HepG2 (cell line): Measurements from ENCODE around the gene HNRNPUL2.

Source experiments
- ARNT ChIP-seq: fragments of 450-650 bp; IDR thresholded peaks from 2 replicates; pipeline ENCODE4 v1.6.1; 2017
- ELF4 ChIP-seq: sonication (generic); formaldehyde crosslinking; IDR thresholded peaks from 2 replicates; pipeline ENCODE4 v1.5.0; 2020; ENCODE audit warnings: missing genetic modification reagents, mild to moderate bottlenecking, moderate library complexity, borderline replicate concordance
- HINFP ChIP-seq: sonication (generic); formaldehyde crosslinking; IDR thresholded peaks from 2 replicates; pipeline ENCODE4 v1.4.0; 2020; ENCODE audit warnings: low read depth, mild to moderate bottlenecking, missing genetic modification reagents
- NCOA5 ChIP-seq: sonication (generic); formaldehyde crosslinking; IDR thresholded peaks from 2 replicates; pipeline ENCODE4 v1.4.0; 2020; ENCODE audit warnings: missing genetic modification reagents
- NFE2L2 ChIP-seq: fragments of 150-350 bp; IDR thresholded peaks from 2 replicates; pipeline ENCODE4 v1.6.1; 2014; ENCODE audit warnings: low read length
- POLR2AphosphoS5 ChIP-seq: IDR thresholded peaks from 2 replicates; pipeline ENCODE4 v1.6.1; 2012; ENCODE audit warnings: low read depth, low read length
- SAFB2 ChIP-seq: sonication (generic); formaldehyde crosslinking; IDR thresholded peaks from 2 replicates; pipeline ENCODE4 v1.5.1; 2020; ENCODE audit warnings: missing genetic modification reagents, low read depth, mild to moderate bottlenecking, borderline replicate concordance
- SOX5 ChIP-seq: IDR thresholded peaks from 2 replicates; pipeline ENCODE4 v1.6.1; 2016; ENCODE audit warnings: borderline replicate concordance
- ZBTB20 ChIP-seq: sonication (generic); formaldehyde crosslinking; IDR thresholded peaks from 2 replicates; pipeline ENCODE4 v1.8.1; 2023; ENCODE audit warnings: missing genetic modification reagents, low read depth, mild to moderate bottlenecking, borderline replicate concordance
- ZNF24 ChIP-seq: fragments of 450-650 bp; IDR thresholded peaks from 2 replicates; pipeline ENCODE4 v1.6.1; 2017; ENCODE audit warnings: antibody characterized with exemption, mild to moderate bottlenecking
- ZNF296 ChIP-seq: sonication (generic); formaldehyde crosslinking; conservative IDR thresholded peaks from 2 replicates; pipeline ENCODE4 v1.5.0; 2020; ENCODE audit warnings: mild to moderate bottlenecking, missing genetic modification reagents

DNA sequence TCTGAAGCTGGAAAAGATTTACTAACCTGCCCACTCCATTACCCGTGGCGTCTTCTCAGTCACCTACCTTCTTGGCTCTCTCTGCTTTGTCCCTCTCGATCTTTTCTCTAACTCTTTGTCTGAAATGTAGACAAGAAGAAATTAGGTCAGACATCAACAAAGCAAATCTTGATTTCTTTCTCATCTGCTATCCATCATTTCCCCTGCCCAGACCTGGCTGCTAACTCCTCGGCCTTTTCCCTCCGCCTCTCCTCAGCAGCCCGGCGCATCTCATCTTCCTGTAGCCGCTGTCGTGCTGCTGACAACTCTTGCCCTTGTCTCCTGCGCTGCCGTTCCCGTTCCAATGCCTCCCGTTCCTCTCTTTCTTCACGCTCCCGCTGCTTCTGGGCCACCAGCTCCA lies 49.5 kb downstream of the HNRNPUL2 start:
- no peak for TF ChIP-seq ARNT
- no peak for TF ChIP-seq HINFP (CRISPR knock-in tag)
- TF ChIP-seq NCOA5, result no peak
- no peak for TF ChIP-seq ZNF24
- TF ChIP-seq SOX5 (CRISPR knock-in tag), result no peak
- TF ChIP-seq ZBTB20, result no peak
- no peak for TF ChIP-seq POLR2AphosphoS5
- no peak for TF ChIP-seq ZNF296 (CRISPR knock-in tag)
- TF ChIP-seq NFE2L2, result no peak
- TF ChIP-seq ELF4 (CRISPR knock-in tag), result no peak
- no peak for TF ChIP-seq SAFB2
